ENCODE results near the gene ZP2.

Gene ZP2

DNA sequence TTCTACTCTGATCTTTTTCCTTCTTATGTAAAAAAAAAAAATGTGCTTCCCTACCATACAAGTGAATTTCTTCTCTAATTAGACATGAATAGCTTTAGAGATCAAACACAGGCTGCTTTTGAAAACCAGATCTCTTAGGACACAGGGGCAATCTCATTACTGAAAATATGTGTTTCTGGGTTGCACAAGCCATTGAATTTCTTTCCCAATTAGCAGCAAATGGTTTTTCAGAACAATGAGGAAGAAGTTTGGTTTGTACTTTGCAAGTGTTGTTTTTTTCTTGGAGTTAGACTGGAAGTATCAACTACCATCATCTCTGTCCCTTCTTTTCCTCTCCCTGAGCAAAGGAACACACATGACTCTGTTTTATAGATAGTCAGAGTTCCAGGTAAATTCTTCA lies 16.5 kb upstream of the ZP2 start:
- no peak for TF ChIP-seq RAD21 (IDR thresholded peaks at IDR 0.05; ENCODE audit: low read depth)
- TF ChIP-seq, protein P1, sequence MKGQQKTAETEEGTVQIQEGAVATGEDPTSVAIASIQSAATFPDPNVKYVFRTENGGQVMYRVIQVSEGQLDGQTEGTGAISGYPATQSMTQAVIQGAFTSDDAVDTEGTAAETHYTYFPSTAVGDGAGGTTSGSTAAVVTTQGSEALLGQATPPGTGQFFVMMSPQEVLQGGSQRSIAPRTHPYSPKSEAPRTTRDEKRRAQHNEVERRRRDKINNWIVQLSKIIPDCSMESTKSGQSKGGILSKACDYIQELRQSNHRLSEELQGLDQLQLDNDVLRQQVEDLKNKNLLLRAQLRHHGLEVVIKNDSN (IDR thresholded peaks at IDR 0.05): no peak
- TF ChIP-seq ZBTB7A (IDR thresholded peaks at IDR 0.05; ENCODE audit: low read depth): no peak
- no peak for TF ChIP-seq MAX (IDR thresholded peaks at IDR 0.05)
- TF ChIP-seq CEBPB (IDR thresholded peaks at IDR 0.05): no peak
- no peak for TF ChIP-seq TEAD4 (IDR thresholded peaks at IDR 0.05)
- no peak for TF ChIP-seq TCF12 (IDR thresholded peaks at IDR 0.05; ENCODE audit: low read depth)
- TF ChIP-seq EP300 (IDR thresholded peaks at IDR 0.05; ENCODE audit: borderline replicate concordance): no peak
- no peak for TF ChIP-seq NFIC (IDR thresholded peaks at IDR 0.05)

DNA sequence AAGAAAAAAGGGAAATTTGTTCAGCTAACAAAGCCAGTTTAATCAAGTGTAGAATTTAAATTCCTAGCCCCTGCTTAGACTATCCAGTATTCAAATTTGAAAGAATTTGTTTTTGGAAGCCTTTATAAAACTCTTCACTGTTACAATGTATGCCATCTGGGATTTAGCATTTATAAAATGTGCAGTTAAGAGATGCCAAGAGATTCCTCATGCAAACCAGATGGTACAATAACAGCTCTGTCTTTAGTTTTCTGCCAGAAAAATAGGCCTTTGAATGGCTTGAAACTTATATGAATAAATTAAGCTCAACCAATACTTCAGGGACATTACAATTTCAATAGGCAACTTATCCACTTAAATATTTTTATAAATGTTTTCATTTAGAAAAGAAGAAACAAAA lies 15.4 kb upstream of the ZP2 start:
- TF ChIP-seq NFIC (IDR thresholded peaks at IDR 0.05) (no peak), MAX (IDR thresholded peaks at IDR 0.05) (no peak), TCF12 (IDR thresholded peaks at IDR 0.05; ENCODE audit: low read depth) (no peak), EGR1 (IDR thresholded peaks at IDR 0.05) (no peak), YY1 (IDR thresholded peaks at IDR 0.05; ENCODE audit: low read depth) (no peak), RAD21 (IDR thresholded peaks at IDR 0.05; ENCODE audit: low read depth) (no peak), TAF1 (IDR thresholded peaks at IDR 0.05; ENCODE audit: low read depth) (no peak), TEAD4 (IDR thresholded peaks at IDR 0.05) (no peak), CREB1 (IDR thresholded peaks at IDR 0.05; ENCODE audit: low read depth) (no peak), EP300 (IDR thresholded peaks at IDR 0.05; ENCODE audit: borderline replicate concordance) (no peak), CEBPB (IDR thresholded peaks at IDR 0.05) (no peak), REST (IDR thresholded peaks at IDR 0.05; ENCODE audit: low read depth) (no peak), ZBTB7A (IDR thresholded peaks at IDR 0.05; ENCODE audit: low read depth) (no peak), FOXM1 (IDR thresholded peaks at IDR 0.05; ENCODE audit: borderline replicate concordance, low read depth) (no peak)
- TF ChIP-seq, protein P1 (IDR thresholded peaks at IDR 0.05): no peak

GRCh38 chr16:21224800-21225199 lies 13.4 kb upstream of the ZP2 start:
- TF ChIP-seq NFIC (IDR thresholded peaks at IDR 0.05): no peak
- TF ChIP-seq REST (IDR thresholded peaks at IDR 0.05; ENCODE audit: low read depth): no peak
- no peak for TF ChIP-seq TCF12 (IDR thresholded peaks at IDR 0.05; ENCODE audit: low read depth)
- TF ChIP-seq RAD21 (IDR thresholded peaks at IDR 0.05; ENCODE audit: low read depth): no peak
- no peak for TF ChIP-seq ZBTB7A (IDR thresholded peaks at IDR 0.05; ENCODE audit: low read depth)
- no peak for TF ChIP-seq FOXM1 (IDR thresholded peaks at IDR 0.05; ENCODE audit: borderline replicate concordance, low read depth)
- TF ChIP-seq CEBPB (IDR thresholded peaks at IDR 0.05): no peak
- no peak for TF ChIP-seq EP300 (IDR thresholded peaks at IDR 0.05; ENCODE audit: borderline replicate concordance)
- TF ChIP-seq, protein P1 (IDR thresholded peaks at IDR 0.05): no peak
- no peak for TF ChIP-seq YY1 (IDR thresholded peaks at IDR 0.05; ENCODE audit: low read depth)
- TF ChIP-seq TAF1 (IDR thresholded peaks at IDR 0.05; ENCODE audit: low read depth): no peak
- no peak for TF ChIP-seq TEAD4 (IDR thresholded peaks at IDR 0.05)
- no peak for TF ChIP-seq MAX (IDR thresholded peaks at IDR 0.05)
- no peak for TF ChIP-seq EGR1 (IDR thresholded peaks at IDR 0.05)

GRCh38 chr16:21223787-21224186 lies 12.4 kb upstream of the ZP2 start:
- no peak for TF ChIP-seq RAD21 (IDR thresholded peaks at IDR 0.05; ENCODE audit: low read depth)
- no peak for TF ChIP-seq CREB1 (IDR thresholded peaks at IDR 0.05; ENCODE audit: low read depth)
- TF ChIP-seq ZBTB7A (IDR thresholded peaks at IDR 0.05; ENCODE audit: low read depth): no peak
- TF ChIP-seq TAF1 (IDR thresholded peaks at IDR 0.05; ENCODE audit: low read depth): no peak

DNA sequence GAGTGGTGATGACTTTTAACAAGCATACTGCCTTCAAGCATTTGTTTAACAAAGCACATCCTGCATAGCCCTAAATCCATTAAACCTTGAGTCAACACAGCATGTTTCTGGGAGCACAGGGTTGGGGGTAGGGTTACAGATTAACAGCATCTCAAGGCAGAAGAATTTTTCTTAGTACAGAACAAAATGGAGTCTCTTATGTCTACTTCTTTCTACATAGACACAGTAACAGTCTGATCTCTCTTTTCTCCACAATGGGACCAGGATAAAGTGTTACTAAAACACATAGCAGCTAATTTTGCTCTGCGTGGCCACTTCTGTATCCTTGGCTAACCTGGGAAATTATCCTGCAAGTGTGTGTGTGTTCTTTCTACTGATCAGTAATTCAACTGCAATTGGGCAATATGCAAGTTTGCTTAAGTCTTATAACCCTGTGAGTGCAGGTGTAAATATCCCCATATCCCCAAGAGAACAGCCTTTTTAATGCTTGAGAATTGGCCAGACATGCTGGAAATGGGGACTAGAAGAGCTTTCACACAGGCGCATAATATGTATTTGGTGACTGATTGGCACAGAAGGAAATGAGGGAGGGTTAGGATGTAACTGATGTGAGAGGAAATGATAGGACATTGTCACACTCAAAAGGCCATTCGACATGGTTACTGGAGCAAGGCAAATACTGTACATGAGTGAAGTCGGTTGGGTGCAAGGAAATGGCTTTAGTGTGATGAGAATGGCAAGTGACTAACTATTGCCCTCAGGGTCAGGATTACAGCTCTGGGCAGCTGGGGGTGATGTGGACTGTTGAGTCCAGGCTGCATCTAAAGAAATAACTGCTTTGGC lies 11.3 kb upstream of the ZP2 start:
- TF ChIP-seq CREB1 (IDR thresholded peaks at IDR 0.05; ENCODE audit: low read depth): no peak
